HG03175 (cell line): Measurements from ENCODE around the gene KLF2.
"Not testable (repeated sequence)": the region's sequence is repeated elsewhere in the genome, so short reads cannot be mapped to it uniquely, and the experiment has no call there.

Experiments
- ATAC-seq: cut with Tn5 transposase; IDR thresholded peaks from one replicate; pipeline ENCODE4 v1.9.1; 2021; ENCODE audit warnings: mild to moderate bottlenecking, moderate library complexity; ENCODE audit not compliant: unreplicated experiment

The KLF2 gene

DNA sequence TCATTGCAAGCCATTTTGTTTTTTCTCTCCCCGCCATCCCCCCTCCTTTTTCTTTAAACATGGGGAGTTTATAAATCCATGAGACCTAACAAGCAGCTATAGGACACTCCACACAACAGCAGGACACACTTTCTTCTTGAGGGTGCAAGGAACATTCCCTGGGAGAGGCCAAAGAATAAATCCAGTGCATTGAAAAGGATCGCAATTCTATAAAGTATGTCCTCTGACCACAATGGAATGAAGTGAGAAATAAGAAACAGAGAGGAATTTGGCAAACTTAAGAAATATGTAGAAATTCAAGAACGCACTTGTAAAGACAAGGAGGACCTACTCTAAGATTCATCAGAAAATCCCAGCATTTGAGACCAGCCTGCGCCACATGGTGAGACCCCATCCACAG lies 11.9 kb downstream of the KLF2 start:
- ATAC-seq = no peak

DNA sequence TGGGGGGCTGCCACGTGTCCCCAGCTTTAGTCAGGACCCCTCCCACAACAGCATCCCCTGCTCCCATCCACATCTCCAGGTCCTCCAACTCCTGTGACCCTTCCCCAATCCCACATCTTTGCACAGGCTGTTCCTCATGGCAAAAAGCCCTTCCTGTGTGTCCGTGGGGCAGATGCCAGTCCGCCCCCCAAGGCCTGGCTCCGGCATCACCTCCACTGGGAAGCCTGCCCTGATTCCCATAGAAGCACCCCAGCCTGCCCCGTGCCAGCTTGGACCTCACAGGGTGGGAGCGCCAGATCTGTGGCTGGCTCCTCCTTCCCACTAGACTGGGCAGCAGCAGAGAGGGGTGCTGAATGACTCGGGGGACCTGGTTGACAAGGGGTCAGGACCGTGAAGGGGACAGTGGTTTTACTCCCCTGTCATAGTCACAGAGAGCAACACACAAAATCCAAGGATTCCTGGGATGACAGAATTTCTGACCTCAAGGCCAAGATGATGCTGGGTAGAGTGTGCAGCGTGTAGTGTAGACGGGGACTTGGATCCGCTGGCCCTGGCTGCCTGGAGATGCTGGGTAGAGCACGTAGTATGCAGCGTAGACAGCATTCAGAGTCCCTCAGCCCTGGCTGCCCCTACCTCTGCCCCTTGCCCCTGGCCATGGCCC lies 13.3 kb downstream of the KLF2 start:
- no peak for ATAC-seq

DNA sequence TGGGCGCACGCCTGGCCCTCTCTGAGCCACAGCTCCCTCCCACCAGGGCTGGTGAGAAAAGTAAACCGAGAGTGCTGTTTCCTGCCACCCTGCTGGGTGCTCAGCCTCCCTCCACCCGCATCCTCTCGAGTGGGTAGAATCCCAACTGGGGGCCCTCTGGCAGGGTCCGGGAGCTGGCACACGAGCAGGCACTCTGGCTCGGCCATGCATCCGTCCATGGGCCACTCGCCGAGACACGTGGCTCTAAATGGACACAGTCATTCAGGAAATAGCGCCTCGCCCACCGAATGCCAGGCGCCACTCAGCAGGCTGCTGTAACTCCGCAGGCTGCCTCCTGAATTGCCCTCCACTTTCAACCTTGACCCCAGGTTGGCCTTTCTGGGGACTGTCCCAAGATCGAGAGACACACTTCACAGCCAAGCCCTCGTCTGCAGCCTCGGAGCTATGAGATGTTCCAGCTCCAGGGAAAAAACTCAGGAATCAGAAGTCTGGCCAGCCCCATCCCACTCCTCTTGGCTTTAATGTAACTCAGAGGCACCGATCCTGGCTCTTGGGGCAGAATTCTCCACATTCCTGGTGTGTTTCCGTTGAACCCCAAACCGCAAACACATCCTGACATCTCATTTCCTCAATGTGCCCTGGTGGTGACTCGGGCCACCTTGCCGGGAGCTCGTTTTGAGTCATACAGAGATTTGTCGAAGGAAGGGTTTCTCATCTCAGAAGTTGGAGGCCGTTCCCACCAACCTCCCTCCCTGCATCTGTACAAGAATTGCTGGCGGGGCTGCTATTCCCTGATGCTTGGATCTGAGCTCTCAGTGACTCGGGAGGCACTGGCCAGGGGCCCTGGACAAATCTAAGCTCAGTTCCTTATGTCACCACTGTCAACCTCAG lies 14.1 kb downstream of the KLF2 start:
- no peak for ATAC-seq

DNA sequence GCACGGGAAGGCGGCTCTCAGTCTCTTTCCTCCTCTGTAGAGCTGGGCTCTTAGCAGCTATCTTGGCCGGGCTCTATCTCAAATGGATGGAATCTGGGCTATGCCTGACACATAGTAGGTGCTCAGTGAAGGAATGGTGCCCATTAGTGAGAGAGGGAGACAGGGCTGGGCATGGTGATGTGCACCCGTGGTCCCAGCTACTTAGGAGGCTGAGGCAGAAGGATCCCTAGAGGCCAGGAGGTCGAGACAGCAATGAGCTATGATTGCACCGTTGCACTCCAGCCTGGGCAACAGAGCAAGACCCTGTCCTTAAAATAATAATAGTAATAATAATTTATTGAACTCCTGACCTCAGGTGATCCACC lies 14.7 kb downstream of the KLF2 start:
- no peak for ATAC-seq

DNA sequence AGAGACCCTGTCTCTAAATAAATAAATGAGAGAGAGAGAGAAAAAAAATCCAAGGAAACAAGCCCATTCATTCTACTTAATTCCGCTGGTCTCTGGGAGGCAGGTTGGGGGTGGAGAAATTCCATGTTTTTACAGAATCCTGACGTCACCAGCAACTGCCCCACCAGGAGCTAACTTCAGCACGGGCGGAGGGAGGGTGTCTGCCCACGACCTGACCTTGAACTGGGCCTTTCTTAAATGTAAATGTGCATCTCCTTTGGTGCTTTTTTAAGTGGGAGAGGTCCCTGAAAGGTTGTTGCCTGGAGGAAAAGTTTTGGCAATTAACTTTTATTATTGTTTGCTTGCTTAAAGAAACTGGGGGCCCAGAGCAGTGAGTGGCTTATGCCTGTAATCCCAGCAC lies 15.5 kb downstream of the KLF2 start:
- ATAC-seq = no peak

DNA sequence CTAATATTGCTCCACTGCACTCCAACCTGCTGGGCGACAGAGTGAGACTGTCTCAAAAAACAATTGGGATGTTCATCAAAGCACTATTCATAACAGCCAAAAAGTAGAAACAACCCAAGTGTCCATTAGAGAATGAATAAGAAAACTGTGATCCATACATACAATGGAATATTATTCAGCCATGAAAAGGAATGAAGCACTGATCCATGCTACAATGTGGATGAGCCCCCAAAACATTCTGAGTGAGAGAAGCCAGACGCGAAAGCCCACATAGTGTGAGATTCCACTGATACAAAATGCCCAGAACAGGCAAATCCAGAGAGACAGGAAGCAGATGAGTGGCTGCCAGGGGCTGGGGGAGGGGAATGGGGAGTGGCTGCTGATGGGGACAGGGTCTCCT lies 16.0 kb downstream of the KLF2 start:
- ATAC-seq = no peak

DNA sequence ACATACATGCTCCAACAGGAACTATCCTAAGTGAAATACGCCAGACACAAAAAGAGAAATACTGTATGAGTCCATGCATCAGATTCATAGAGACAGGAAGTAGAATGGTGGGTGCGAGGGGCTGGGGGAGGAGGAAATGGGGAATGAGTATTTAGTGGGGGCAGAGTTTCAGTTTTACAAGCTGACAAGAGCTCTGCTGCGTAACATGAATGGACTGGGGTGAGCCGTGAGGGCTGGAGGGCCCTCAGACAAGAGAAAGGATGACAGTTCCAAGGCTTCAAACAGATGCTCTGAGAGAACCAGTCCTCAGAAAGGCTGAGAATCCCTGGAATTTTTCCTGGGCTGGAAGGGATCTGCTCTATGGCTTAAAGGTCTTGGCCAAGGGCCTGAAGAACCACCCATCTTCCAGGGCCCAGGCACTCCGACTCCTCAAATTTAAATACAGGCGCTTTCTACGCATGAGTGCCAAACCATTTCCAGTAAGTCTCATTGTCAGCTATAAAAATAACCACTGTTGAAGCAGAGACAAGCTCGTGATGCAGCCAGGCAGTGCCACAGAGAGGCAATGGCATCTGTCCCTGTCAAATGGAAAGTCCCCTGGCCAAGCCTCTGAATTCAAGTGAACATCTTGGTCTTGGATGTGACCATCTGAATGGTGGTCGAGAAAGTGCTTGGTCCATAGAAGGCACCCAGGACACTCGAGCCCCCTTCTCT lies 17.5 kb downstream of the KLF2 start:
- peak; percentile 60 for ATAC-seq

DNA sequence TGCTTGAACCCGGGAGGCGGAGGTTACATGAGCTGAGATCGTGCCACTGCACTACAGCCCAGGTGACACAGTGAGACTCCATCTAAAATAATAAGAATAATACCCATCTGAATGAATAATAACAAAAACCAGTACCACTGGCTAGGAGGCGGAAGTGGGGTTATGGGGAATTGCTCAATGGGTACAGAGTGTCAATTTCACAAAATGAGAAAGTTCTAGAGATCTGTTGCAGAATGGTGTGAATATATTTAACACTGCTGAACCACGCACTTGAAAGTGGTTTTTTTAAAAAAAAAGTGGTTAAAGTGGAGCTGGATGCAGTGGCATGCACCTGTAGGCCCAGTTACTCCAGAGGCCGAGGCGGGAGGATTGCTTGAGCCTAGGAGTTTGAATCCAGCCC lies 18.5 kb downstream of the KLF2 start:
- no peak for ATAC-seq

DNA sequence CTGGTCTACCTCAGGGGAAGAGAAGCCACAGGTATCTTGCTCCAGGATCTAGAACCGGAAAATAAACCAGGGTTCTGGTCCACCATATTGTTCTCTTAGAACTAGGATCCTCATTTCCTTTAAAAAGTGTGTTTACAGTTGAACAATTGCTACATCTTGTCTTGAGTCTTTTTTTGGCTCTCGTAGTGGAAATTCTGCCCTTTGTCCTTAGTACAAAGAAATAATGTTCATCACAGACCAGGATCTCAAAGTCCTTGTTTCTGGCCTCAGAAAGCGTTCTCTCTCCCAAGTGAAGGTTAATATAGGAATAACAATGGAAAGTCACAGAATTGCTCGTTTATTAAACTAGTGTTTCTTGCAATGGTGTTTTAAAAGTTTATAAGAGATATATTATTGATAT lies 20.8 kb downstream of the KLF2 start:
- no peak for ATAC-seq

DNA sequence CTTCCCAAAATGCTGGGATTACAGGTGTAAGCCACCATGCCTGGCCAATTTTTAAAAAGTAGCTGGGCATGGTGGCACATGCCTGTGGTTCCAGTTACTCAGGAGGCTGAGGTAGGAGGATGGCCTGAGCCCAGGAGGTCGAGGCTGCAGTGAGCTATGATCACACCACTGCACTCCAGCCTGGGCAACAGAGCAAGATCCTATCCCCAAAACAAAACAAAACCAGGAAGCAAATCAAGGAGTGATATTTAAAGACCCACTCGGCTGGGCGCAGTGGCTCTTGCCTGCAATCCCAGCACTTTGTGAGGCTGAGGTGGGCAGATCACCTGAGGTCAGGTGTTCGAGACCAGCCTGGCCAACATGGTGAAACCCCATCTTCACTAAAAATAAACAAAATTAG lies 22.5 kb downstream of the KLF2 start:
- ATAC-seq = not testable (repeated sequence)

DNA sequence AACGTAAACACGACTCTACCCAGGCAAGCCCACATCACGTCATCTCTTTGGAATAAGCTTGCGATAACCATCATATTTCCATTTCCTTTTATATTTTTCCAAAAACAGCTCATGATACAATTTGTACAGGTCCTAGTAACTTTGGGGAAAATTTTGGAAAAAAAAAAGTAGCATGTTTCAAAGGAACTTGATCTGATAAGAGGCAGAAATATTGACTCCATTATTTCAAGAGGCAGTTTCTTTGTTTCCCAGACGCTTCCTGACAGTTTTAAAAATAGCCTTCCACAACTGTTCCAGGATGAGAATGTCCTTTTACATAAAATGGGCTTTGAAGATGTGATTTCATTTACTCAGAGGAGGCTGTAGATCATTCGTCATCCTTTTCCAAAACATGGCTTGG lies 23.1 kb downstream of the KLF2 start:
- ATAC-seq = no peak

DNA sequence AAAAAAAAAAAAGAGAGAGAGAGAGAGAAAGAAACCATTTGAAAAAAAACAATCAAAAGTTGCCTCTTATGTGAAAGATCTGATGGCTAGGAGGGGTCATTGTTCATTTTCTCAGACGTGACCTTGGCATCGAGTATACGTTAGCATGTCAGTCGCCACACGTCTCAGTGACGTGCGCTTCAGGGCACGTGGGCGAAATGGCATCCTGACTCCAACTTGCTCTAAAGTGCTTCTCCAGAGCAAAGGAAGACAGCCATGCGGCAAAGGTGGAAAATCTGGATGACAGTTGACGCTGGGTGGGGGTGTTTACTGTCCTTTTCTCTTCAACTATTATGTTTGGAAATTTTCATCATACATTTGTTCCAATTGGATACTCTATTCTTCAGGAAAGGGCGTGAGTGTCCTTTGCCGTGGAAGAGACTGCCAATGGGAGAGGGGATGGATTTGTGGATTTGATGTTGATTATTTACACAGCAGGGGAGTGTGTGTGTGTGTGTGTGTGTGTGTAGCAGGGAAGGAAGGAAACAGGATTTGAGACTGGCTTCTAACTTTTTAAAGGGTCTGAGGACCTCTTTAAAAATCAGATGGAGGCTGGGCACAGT lies 25.0 kb downstream of the KLF2 start:
- ATAC-seq = no peak

DNA sequence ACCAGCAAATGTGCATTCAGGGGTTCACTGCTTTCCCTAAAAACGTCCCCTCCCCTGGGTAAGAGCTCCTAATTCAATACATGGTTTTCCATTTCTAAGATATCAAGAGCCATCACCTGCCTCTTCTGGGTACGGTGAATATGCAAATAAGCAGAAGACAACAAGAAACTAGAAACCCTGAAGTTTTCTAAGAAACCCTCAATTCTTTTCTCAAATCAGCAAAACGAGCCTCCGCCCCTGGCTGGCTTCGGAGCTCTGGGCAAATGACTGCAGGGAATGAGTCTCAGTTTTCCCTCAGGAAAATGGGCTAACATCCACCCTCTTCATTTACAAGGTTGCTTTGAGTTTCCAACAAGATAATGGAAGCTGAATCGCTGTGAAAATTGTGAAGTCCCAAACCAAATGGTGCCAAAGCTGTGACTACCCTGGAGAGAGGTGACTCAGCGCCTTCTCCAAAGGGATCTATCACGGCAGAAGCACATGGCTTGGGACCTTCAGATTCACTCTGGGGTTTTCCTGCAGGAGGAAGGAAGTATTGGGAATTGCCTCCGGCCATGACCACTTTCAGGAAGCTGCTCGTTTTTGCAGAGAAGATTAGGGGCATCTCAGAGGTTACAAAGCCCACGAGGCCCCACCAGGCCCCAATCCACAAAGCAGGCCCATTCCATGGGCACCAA lies 26.6 kb downstream of the KLF2 start:
- ATAC-seq = no peak

DNA sequence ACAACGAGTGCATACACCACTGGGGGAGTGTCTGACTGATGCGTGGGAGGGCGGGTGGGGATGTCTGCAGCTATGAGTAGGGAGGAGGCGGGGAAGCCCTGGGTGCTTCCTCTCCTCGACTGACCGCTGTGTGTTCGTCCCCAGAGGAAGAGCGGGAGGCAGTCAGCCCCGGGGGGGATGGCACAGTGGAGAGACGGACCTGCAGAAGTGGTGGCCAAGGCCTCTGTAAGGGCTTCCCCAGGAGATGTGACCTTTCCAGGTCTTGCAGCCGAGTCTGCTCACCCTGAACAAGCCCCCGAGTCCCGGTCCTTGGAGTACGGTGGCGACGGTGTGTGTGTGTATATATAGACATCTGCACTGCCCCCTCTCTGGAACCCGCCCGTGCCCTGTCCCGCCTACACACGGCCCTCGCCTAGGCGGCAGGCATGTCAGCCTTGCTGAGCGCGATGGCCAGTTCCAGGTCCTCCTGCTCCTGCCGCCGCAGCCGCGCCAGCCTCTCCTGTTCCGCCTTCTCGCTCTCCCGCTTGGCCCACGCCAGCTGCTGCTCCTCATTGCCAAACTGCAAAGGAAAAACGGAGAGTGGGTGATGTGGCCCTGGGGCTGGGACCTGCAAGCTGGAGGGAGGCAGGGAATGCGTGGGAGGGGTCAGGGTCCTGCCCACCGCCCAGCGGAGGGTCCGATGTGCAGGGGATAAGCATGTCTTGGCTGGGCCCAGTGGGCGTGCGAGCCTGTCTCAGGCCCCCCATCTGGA lies 30.8 kb downstream of the KLF2 start:
- no peak for ATAC-seq

DNA sequence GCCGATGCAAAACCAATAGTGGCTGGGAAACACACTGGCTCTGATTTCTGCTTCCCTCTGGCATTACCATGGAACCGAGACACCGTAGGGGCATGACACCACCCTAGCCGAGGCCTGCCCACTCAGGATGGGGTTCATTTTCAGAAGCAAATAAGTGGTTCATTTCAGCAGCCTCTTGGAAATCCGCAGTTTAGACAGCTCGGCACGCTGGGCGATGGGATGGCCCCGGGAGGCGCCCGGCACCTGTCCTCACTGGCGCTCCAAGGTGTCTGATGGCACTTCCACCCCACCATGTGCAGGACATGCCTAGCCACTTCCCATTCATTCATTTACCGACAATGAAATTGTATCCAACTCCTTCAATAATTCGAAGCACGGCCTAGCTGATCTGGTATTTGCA lies 33.8 kb downstream of the KLF2 start:
- no peak for ATAC-seq

DNA sequence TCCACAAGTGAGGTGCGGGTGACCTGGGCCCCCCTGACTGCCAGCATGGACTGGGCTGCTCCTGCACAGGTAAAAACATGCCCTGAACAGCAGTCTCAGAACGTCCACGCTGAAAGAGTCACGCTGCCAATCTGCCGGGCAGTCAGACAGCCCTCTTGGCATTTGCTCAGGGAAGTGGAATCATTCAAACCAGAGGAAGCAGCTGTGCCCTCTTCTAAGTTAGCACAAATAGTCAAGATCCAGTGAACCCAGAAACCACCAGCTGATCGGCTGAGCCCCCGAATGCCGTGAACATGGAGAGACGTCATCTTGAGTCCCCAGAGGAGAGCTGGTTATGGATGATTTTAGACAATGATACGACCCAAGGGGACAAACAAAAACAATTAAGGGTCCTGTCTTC lies 34.4 kb downstream of the KLF2 start:
- no peak for ATAC-seq

DNA sequence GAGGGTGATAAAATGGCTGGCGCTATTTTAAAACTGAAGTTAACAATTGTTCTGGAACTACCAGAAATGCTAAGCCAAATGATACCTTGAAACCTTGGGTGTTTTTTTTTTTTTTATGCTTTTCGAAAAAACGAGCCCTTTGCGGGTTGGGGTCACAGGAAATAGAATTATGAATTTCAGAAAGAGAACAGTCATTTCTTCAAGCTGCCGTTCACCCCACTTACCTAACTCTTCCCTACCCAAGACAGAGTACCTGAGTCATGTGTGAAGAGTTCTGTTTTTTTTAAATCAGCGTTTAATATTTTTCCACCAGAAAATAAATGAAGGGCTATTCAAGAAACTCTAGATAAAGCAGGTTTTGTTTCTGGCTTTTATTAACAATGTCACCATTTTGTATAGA lies 35.3 kb downstream of the KLF2 start:
- ATAC-seq = no peak

DNA sequence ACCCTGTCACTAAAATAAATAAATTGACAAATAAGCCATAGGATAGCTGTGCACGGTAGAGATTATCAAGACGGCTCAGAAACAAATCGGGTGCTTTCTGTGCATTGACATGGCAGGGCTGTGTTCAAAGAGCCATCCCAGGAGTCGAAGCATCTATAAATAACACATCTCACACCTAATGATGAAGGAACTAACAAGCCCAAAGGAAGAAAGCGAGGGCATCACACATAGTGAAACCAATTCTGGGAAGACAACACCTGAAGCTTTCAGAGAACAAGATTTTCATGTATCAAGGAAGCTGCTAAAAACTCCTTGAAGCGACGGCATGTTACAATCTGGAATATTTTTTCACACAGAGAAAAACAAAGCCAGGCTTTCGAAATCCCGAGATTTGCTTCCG lies 36.1 kb downstream of the KLF2 start:
- no peak for ATAC-seq

DNA sequence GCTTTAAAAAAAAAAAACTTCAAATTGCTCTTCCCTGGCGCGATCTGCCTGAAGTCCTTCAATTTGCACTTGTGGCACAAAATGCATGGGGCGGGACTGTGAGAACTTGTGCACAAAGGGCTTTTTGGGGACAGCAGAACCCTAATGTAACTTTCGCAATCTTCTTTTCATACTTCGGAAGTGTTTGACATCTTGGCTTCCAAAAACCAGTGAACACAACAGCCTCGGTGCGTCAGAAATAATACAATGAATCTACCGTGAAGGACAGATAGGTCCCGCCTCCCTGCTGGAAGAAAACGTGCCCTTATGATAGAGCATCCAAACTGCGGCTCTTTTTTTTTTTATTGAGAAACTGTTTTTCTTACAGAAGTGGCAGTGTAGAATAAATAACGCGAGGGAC lies 36.6 kb downstream of the KLF2 start:
- no peak for ATAC-seq

DNA sequence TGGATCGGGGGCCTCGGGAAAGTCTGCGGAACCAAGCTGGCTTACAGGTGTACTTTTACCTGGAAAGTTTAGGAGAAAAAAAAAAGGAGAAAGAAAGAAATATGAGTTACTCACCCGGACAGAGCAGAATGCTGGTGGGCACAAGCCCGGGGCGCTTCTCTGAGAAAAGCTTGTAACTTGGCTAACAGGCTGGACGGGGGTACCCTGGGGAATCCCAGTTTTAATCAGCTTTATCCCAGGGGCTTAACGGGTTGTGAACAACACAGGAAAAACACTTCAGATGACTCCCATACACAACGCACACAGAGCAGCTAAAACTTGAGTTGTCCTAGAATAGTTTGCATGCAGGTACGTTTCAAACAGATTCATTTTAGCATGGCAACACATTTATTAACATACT lies 37.3 kb downstream of the KLF2 start:
- no peak for ATAC-seq
